Large intestine (tissue), 3 donors: ENCODE data around the gene FRAS1. TPM values are rescaled to one million over a fixed set of nuclear protein-coding genes. Genes with fewer than 3 reads are reported as not detected.

Experiments used
- DNase-seq, 2 donors: peaks; one replicate each; pipeline versions ENCODE4 v3.0.0 to v3.0.0-alpha.2; 2013
- H3K27ac ChIP-seq: one replicate; pipeline ENCODE4 v1.5.1; 2013; ENCODE audit warnings: low read length
- H3K27me3 ChIP-seq: 2 replicates; pipeline ENCODE4 v1.6.1; 2013; ENCODE audit warnings: low read length; ENCODE audit not compliant: control insufficient read depth, insufficient read depth
- H3K36me3 ChIP-seq: 2 replicates; pipeline ENCODE4 v1.6.1; 2013; ENCODE audit warnings: low read length; ENCODE audit not compliant: control insufficient read depth, insufficient read depth
- H3K4me1 ChIP-seq: one replicate; pipeline ENCODE4 v1.6.1; 2013; ENCODE audit warnings: low read length; ENCODE audit not compliant: control insufficient read depth, insufficient read depth
- H3K4me3 ChIP-seq: one replicate; pipeline ENCODE4 v1.5.1; 2013; ENCODE audit warnings: low read length
- H3K9me3 ChIP-seq: one replicate; pipeline ENCODE4 v1.6.1; 2013; ENCODE audit warnings: mild to moderate bottlenecking, low read depth, low read length, moderate library complexity; ENCODE audit not compliant: control insufficient read depth
- WGBS: methylation state at CpG from one replicate; pipeline ENCODE4 v1.1.5; 2013; ENCODE audit warnings: low lambda C conversion rate; ENCODE audit not compliant: insufficient coverage; 5-methylcytosine and 5-hydroxymethylcytosine counted together
- polyA plus RNA-seq: library from polyadenylated mRNA; unstranded; fragments of 120-200 nt; gene quantifications from one replicate; pipeline ENCODE4 v1.2.1, GENCODE V29; 2013

FRAS1 gene
- polyA plus RNA-seq, 1 donor, result 12.9 TPM

DNA sequence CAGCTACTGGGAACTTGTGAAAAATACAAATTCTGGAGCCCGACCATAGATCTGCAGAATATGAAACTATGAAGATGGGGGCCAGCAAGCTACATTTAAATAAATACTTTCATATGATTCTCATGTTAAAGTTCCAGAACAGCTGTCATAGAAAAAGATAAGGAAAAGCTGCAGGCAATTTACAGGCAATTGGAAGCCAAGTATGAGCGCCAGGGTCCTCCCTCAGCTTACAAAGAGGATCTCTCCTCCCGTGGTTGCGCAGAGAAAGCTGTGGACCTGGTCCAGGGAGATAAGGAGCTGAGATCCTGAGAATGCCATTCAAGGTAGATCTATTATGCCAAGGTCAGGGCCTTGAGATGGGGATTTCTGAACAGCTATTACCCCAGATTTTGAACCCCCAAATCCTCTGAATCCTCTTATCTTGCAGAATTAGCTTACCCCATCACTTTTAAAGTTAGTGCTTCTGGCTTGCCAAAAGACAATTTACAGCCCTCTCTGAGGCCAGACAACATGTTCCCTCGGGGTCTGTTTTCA, 25.6 kb upstream of the FRAS1 start:
- Histone ChIP-seq H3K4me3 (no peak overlapping the region), H3K4me1 (no peaks in the 10 kb centered on the region), H3K9me3 (no peaks in the 10 kb centered on the region), H3K27me3 (no peaks in the 10 kb centered on the region), H3K36me3 (no peaks in the 10 kb centered on the region), H3K27ac (no peak overlapping the region)
- no peak for DNase-seq
- WGBS, result 92% methylated on average over 2 of the region's 5 CpGs

DNA sequence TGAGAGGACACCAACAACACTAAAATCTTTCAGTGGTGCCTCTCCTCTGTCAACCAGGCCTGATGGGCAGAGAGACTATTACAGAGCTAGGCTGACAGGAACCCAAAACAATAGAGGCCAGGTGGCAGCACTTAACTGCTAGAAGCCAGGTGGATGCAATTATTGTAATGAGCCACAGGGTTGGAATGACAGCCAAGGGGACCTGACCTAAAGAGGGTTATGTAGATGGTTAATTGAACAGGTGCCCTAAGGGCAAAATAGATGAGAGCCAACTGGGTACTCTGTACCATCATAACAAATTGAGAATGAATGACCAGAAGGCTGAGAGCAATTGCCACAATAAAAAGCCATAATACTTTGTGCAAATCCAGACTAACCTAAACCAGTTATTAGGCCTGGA, 24.7 kb upstream of the FRAS1 start:
- Histone ChIP-seq H3K27me3 (no peaks in the 10 kb centered on the region), H3K4me1 (no peaks in the 10 kb centered on the region), H3K4me3 (no peak overlapping the region), H3K9me3 (no peaks in the 10 kb centered on the region), H3K36me3 (no peaks in the 10 kb centered on the region), H3K27ac (no peak overlapping the region)
- DNase-seq, result no peak

DNA sequence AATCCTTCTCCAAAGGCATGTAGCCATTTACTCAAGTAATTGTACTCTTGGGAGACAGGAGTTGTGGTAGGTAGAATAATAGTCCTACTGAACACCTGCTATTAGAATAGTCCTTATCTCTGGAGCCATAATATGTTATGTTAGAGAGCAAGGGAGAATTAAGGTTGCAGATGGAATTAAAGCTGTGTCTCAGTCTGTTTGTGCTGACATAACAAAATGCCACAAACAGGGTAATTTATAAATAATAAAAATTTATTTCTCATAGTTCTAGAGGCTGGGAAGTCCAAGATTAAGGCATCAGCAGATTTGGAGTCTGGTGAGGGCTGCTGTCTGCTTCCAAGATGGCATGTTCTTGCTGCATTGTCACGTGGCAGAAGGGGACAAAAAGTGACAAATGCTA, 24.2 kb upstream of the FRAS1 start:
- no CpG with 5 or more reads among the region's 1 CpG for WGBS

DNA sequence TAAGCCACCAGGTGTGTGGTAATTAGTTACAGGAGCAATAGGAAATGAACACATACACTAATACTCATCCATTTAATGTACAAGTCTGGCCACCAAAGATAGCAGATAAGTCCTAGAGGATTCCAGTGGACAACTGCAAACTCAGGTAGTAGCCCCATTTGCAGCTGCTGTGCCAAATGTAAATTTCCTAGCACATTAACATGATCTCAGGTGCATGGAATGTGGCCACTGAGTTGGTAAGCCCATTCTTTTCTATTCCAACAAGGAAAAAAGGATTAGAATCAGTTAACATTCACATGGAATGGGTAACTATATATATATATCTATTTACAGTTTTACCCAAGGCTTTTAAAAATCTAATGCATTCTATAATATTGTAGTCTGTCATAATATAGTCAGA, 23.3 kb upstream of the FRAS1 start:
- Histone ChIP-seq H3K27me3 (no peaks in the 10 kb centered on the region), H3K36me3 (no peaks in the 10 kb centered on the region), H3K9me3 (no peaks in the 10 kb centered on the region), H3K4me1 (no peaks in the 10 kb centered on the region), H3K27ac (no peak overlapping the region), H3K4me3 (no peak overlapping the region)
- DNase-seq, result no peak

More for the DNA sequence above, 24.2 kb upstream of the FRAS1 start:
- no peaks in the 10 kb centered on the region for H3K4me1 ChIP-seq
- no peak overlapping the region for H3K4me3 ChIP-seq
- no peak overlapping the region for H3K27ac ChIP-seq
- H3K27me3 ChIP-seq, result no peaks in the 10 kb centered on the region
- no peaks in the 10 kb centered on the region for H3K36me3 ChIP-seq
- H3K9me3 ChIP-seq, result no peaks in the 10 kb centered on the region
- no peak for DNase-seq

DNA sequence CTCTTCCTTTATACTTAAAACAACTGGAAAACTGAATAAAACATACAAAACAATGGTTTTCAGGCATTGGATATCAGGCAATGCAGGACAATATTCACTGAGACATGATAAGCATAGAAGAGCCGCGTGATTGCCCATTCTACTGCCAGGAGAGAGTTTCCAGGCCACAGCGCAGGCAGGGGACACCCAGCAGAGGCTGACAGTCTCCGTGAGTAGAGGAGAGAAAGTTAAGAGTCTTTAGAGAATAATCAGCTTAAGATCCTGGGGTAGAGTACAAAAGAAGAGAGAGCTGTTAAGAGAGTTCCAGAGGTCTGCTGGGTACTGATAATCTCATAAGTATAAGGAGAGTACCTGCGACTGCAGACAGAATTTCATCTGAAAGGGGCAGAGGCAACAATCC, 18.4 kb upstream of the FRAS1 start:
- Histone ChIP-seq H3K27ac (no peak overlapping the region), H3K27me3 (no peaks in the 10 kb centered on the region), H3K4me3 (no peak overlapping the region), H3K4me1 (no peaks in the 10 kb centered on the region), H3K36me3 (no peaks in the 10 kb centered on the region), H3K9me3 (no peaks in the 10 kb centered on the region)
- no CpG with 5 or more reads among the region's 5 CpGs for WGBS
- no peak for DNase-seq

DNA sequence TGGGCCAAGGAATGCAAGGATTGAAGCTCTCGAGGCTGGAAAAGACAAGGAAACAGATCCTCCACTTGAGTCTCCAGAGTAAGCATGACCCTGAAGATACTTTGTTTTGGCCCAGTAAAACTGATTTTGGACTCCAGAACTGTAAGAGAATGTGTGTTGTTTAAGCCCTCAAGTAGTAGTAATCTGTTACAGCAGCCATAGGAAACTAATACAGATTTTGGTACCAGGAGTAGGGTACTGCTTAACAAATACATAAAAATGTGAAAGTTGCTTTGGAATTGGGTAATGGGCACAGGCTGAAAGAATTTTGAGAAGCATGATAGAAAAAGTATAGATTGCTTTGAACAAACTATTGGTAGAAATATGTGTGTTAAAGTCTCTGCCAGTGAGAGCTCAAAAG, 17.4 kb upstream of the FRAS1 start:
- H3K27me3 ChIP-seq, result no peaks in the 10 kb centered on the region
- no peaks in the 10 kb centered on the region for H3K36me3 ChIP-seq
- DNase-seq, result no peak
- no peaks in the 10 kb centered on the region for H3K9me3 ChIP-seq
- no peak overlapping the region for H3K27ac ChIP-seq
- WGBS, result no CpG with 5 or more reads among the region's 1 CpG
- H3K4me3 ChIP-seq, result no peak overlapping the region
- H3K4me1 ChIP-seq, result no peaks in the 10 kb centered on the region

DNA sequence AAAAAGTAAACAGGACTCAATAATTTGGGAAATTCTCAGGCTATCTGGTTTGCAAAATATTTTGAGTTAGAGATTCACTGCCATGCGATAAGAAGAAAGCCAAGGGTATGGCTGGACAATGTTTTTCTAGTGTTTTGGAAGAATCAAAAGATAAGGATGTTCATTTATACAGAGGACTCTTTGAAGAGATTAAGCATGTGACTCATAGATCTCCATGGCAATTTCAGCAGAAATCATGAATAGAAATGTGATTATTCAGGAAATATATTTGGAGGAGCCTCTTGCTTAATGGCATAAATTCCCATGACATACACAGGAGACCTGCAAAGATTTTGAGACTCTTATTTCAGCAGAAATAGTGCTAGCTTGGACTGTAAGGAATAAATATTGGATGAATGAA, 16.7 kb upstream of the FRAS1 start:
- Histone ChIP-seq H3K4me3 (no peak overlapping the region), H3K27ac (no peak overlapping the region), H3K36me3 (no peaks in the 10 kb centered on the region), H3K27me3 (no peaks in the 10 kb centered on the region), H3K9me3 (no peaks in the 10 kb centered on the region), H3K4me1 (no peaks in the 10 kb centered on the region)
- WGBS, result 86% methylated on average over 1 of the region's 1 CpG
- DNase-seq, result no peak

DNA sequence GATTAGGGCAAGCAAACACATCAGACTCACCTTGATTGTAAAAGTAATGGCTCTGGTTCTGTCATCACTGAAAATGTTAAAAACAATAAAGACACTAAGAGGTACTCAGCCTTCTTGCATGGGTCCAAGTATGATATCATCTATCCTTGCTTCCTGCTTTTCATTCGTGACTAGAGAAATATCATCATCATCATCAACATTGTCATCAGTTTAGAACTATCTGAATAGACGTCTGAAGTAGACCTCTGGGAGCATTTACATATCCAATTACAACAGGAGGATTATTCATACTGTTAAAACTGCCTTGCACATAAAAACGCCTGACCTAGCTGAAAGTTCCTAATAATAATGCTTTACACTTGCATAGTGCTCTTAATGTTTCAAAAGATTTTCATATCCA, 9.8 kb upstream of the FRAS1 start:
- Histone ChIP-seq H3K36me3 (no peaks in the 10 kb centered on the region), H3K9me3 (no peaks in the 10 kb centered on the region), H3K27me3 (no peaks in the 10 kb centered on the region), H3K4me1 (no peaks in the 10 kb centered on the region), H3K27ac (no peak overlapping the region), H3K4me3 (no peak overlapping the region)
- no CpG with 5 or more reads among the region's 3 CpGs for WGBS
- DNase-seq, result no peak

DNA sequence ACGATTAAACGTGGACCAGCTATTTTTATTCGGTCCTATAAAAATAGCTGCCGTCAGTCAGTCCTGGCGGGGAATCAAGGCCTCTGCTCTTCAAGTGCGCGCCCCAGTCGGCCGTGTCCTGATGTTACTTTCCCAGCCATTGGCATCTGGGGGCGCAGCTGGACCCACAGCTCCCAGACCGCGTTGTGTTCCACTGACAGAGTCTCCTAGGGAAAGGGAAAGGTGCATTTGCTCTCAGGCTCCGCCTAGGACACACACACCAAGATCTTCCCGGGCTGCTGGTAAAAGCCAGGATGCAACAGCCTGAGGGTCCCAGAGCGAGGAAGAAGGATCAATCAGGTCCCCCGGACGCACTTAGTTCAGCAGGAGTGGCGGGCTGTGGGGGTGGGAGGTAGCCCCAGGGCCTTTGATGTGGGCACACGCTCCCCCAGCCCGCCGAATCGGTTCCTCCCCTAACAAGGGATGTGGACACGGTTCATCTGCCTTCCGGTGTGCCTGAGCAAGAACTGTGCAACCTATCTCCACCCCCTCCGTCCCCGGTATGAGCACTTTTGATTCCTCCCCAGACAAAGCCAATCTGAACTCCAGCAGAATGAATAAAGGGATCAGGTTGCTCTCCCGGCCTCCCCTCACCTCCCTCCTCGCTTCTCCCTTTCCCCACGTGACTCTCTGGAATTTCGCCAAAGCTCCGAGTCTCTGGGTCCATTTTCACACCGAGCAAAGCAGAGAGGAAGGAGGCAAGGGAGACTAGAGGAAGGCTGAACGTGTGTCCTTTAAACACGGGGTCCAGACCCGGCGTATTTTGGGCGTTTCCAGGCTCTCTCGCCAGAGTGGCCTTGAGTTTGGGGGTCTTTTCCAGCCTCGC, 626 bp upstream of the FRAS1 start:
- DNase-seq, result peak; percentile 78 to 90
- Histone ChIP-seq H3K9me3 (no peaks in the 10 kb centered on the region), H3K36me3 (no peaks in the 10 kb centered on the region), H3K27ac (peak overlapping the region; percentile 92), H3K4me1 (peaks cover 6% of the 10 kb centered on the region), H3K27me3 (no peaks in the 10 kb centered on the region), H3K4me3 (peak overlapping the region; percentile 85)
- whole genome bisulfite sequencing, result no CpG with 5 or more reads among the region's 39 CpGs

DNA sequence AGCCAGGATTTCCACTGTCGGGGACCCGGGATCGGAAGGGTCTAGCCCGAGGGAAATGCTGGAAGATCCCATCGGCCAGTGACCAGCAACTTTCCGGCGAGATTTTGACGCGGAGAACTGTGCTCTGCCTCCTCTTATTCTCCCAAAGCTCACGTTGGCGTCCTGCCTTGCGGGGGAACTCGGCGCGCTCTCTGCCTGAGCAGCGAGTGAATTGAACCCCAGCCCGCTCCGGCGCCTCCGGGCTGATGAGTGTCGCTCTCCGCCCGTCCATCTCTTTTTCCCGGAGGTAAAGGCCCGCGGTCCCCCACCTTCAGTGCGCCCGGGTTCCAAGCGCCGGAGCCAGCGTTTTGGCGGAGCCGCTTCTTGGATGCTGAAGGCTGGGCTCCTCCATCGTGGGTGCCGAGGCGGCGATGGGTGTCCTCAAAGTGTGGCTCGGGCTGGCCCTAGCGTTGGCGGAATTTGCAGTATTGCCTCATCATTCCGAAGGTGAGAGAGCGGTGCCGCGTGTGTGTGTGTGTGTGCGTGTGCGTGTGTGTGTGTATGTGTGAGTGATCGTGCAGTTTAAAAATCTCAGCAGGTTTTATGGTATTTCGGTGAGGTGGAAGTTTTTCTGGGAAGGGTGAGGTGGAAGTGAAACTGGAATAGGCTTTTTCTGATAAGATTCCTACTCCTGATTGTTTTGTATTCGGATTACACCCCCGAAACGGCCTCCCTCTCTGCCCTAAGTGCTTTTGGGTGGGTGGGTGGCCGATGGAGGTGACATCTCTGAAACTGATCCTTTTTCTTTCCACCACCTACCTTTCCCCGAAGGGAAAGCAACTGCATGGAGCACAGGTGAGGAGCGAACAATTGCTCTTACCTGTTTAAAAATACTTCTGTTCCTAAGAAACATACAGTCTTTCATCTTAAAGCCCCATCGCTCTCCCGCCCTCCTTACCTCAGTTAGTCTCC, 752 bp downstream of the FRAS1 start:
- peak; percentile 48 to 81 for DNase-seq
- H3K9me3 ChIP-seq, result no peaks in the 10 kb centered on the region
- H3K4me3 ChIP-seq, result peak overlapping the region; percentile 85
- H3K4me1 ChIP-seq, result peaks cover 6% of the 10 kb centered on the region
- peak overlapping the region; percentile 92 for H3K27ac ChIP-seq
- no peaks in the 10 kb centered on the region for H3K27me3 ChIP-seq
- no peaks in the 10 kb centered on the region for H3K36me3 ChIP-seq
- no CpG with 5 or more reads among the region's 56 CpGs for WGBS
